ENCODE measurements around the gene PSRC1.
"Not testable (repeated sequence)": the region's sequence is repeated elsewhere in the genome, so short reads cannot be mapped to it uniquely, and the experiment has no call there.

PSRC1 gene

GRCh38 chr1:109295712-109296415 lies 12.9 kb upstream of the PSRC1 start:
- H3K27ac ChIP-seq (ENCODE audit: low read depth, low read length, severe bottlenecking), result no peak overlapping the region
- WGBS, 2 experiments (ENCODE audit: insufficient coverage in 2 of 2), result 81 to 85% methylated on average over 10 to 12 of the region's 12 CpGs

GRCh38 chr1:109294481-109294880 lies 11.5 kb upstream of the PSRC1 start:
- Histone ChIP-seq H3K9me3 (ENCODE audit: control insufficient read depth, low read length) (no peaks in the 10 kb centered on the region), H3K27ac (ENCODE audit: low read depth, low read length, severe bottlenecking) (no peak overlapping the region), H3K4me3 (ENCODE audit: extremely low read depth, insufficient read depth, low read length, poor library complexity, severe bottlenecking) (no peak overlapping the region), H3K4me1 (ENCODE audit: control insufficient read depth, insufficient read depth, low read length, poor library complexity, severe bottlenecking) (peaks cover 18% of the 10 kb centered on the region), H3K36me3 (ENCODE audit: control insufficient read depth, insufficient read depth, low read length) (no peaks in the 10 kb centered on the region)
- WGBS, 2 experiments (ENCODE audit: insufficient coverage in 2 of 2), result 87 to 95% methylated on average over 2 to 3 of the region's 4 CpGs

More at GRCh38 chr1:109295712-109296415, 12.9 kb upstream of the PSRC1 start:
- H3K36me3 ChIP-seq (ENCODE audit: control insufficient read depth, insufficient read depth, low read length), result no peaks in the 10 kb centered on the region
- H3K4me3 ChIP-seq (ENCODE audit: extremely low read depth, insufficient read depth, low read length, poor library complexity, severe bottlenecking), result no peak overlapping the region
- peaks cover 22% of the 10 kb centered on the region for H3K4me1 ChIP-seq (ENCODE audit: control insufficient read depth, insufficient read depth, low read length, poor library complexity, severe bottlenecking)
- H3K9me3 ChIP-seq (ENCODE audit: control insufficient read depth, low read length), result no peaks in the 10 kb centered on the region

GRCh38 chr1:109293026-109293425 lies 10.1 kb upstream of the PSRC1 start:
- no peak overlapping the region for H3K27ac ChIP-seq (ENCODE audit: low read depth, low read length, severe bottlenecking)
- WGBS, 2 experiments (ENCODE audit: insufficient coverage in 2 of 2), result 92 to 100% methylated on average over 1 to 2 of the region's 2 CpGs

GRCh38 chr1:109292364-109292763 lies 9.4 kb upstream of the PSRC1 start:
- Histone ChIP-seq H3K9me3 (ENCODE audit: control insufficient read depth, low read length) (no peaks in the 10 kb centered on the region), H3K4me1 (ENCODE audit: control insufficient read depth, insufficient read depth, low read length, poor library complexity, severe bottlenecking) (no peaks in the 10 kb centered on the region), H3K36me3 (ENCODE audit: control insufficient read depth, insufficient read depth, low read length) (no peaks in the 10 kb centered on the region), H3K27ac (ENCODE audit: low read depth, low read length, severe bottlenecking) (no peak overlapping the region), H3K4me3 (ENCODE audit: extremely low read depth, insufficient read depth, low read length, poor library complexity, severe bottlenecking) (no peak overlapping the region)
- WGBS, 2 experiments (ENCODE audit: insufficient coverage in 2 of 2), result 80 to 83% methylated on average over 3 to 5 of the region's 9 CpGs

More at GRCh38 chr1:109293026-109293425, 10.1 kb upstream of the PSRC1 start:
- H3K4me3 ChIP-seq (ENCODE audit: extremely low read depth, insufficient read depth, low read length, poor library complexity, severe bottlenecking), result no peak overlapping the region
- no peaks in the 10 kb centered on the region for H3K9me3 ChIP-seq (ENCODE audit: control insufficient read depth, low read length)
- H3K4me1 ChIP-seq (ENCODE audit: control insufficient read depth, insufficient read depth, low read length, poor library complexity, severe bottlenecking), result peaks cover 3% of the 10 kb centered on the region
- no peaks in the 10 kb centered on the region for H3K36me3 ChIP-seq (ENCODE audit: control insufficient read depth, insufficient read depth, low read length)

DNA sequence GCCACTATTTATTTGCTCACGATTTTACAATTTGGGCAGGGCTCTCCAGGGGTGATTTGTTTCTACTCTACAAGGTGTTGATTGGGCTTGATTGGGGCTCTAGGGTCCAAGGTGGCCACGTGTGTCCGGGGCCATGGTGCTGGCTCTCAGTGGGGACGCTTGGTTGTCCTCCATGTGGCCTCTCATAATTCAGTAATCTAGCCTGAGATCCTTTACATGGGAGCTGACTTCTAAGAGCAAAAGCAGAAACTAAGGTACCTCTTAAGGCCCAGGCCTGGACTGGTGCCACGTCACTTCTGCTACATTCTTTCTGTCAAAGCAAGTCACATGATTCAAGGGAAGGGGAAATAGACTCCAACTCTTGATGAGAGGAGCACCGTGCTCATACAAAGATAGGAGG lies 8.1 kb upstream of the PSRC1 start:
- WGBS, 2 experiments (ENCODE audit: insufficient coverage in 2 of 2), result 87 to 88% methylated on average over 5 of the region's 6 CpGs

DNA sequence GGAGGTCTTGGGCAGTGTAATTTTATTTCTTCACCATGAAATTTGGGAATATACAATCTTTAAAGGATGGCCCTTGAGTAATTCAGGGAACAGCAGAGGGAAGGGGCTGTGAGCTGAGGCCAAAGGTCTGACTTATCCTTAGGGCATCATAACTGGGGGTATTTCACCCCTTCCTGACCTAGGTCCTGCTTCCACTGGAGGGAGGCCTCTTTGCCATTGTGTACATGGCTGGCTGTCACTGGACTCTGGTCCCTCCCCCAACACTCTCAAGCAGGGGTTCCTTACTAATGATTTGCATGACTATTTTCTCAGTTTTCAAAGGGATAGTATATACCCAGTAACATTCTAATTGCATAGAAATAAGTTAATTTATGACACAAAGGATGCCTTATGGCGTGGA lies 7.2 kb upstream of the PSRC1 start:
- Histone ChIP-seq H3K36me3 (ENCODE audit: control insufficient read depth, insufficient read depth, low read length) (no peaks in the 10 kb centered on the region), H3K4me3 (ENCODE audit: extremely low read depth, insufficient read depth, low read length, poor library complexity, severe bottlenecking) (no peak overlapping the region), H3K9me3 (ENCODE audit: control insufficient read depth, low read length) (no peaks in the 10 kb centered on the region), H3K27ac (ENCODE audit: low read depth, low read length, severe bottlenecking) (no peak overlapping the region), H3K4me1 (ENCODE audit: control insufficient read depth, insufficient read depth, low read length, poor library complexity, severe bottlenecking) (no peaks in the 10 kb centered on the region)
- WGBS, 2 experiments (ENCODE audit: insufficient coverage in 2 of 2), result no CpG with 5 or more reads among the region's 1 CpG

More for the DNA sequence above, 8.1 kb upstream of the PSRC1 start:
- Histone ChIP-seq H3K4me1 (ENCODE audit: control insufficient read depth, insufficient read depth, low read length, poor library complexity, severe bottlenecking) (no peaks in the 10 kb centered on the region), H3K4me3 (ENCODE audit: extremely low read depth, insufficient read depth, low read length, poor library complexity, severe bottlenecking) (no peak overlapping the region), H3K27ac (ENCODE audit: low read depth, low read length, severe bottlenecking) (no peak overlapping the region), H3K36me3 (ENCODE audit: control insufficient read depth, insufficient read depth, low read length) (no peaks in the 10 kb centered on the region), H3K9me3 (ENCODE audit: control insufficient read depth, low read length) (no peaks in the 10 kb centered on the region)

GRCh38 chr1:109286762-109287161 lies 3.8 kb upstream of the PSRC1 start:
- H3K27ac ChIP-seq (ENCODE audit: low read depth, low read length, severe bottlenecking); H3K36me3 ChIP-seq (ENCODE audit: control insufficient read depth, insufficient read depth, low read length); H3K4me1 ChIP-seq (ENCODE audit: control insufficient read depth, insufficient read depth, low read length, poor library complexity, severe bottlenecking); H3K9me3 ChIP-seq (ENCODE audit: control insufficient read depth, low read length); H3K4me3 ChIP-seq (ENCODE audit: extremely low read depth, insufficient read depth, low read length, poor library complexity, severe bottlenecking): not testable (repeated sequence)
- WGBS, 2 experiments (ENCODE audit: insufficient coverage in 2 of 2), result 90% methylated on average over 5 of the region's 5 CpGs; no CpG with 5 or more reads in 1 of the 2 experiments

- H3K36me3 ChIP-seq (ENCODE audit: control insufficient read depth, insufficient read depth, low read length), result peaks cover 28% of the 10 kb centered on the region
- peak overlapping the region; percentile 65 for H3K4me3 ChIP-seq (ENCODE audit: extremely low read depth, insufficient read depth, low read length, poor library complexity, severe bottlenecking)
- 77 to 93% methylated on average over 11 of the region's 17 CpGs for WGBS, 2 experiments (ENCODE audit: insufficient coverage in 2 of 2)
- H3K4me1 ChIP-seq (ENCODE audit: control insufficient read depth, insufficient read depth, low read length, poor library complexity, severe bottlenecking), result peaks cover 9% of the 10 kb centered on the region
- H3K9me3 ChIP-seq (ENCODE audit: control insufficient read depth, low read length), result no peaks in the 10 kb centered on the region
- peak overlapping the region; percentile 69 for H3K27ac ChIP-seq (ENCODE audit: low read depth, low read length, severe bottlenecking)
Observed at GRCh38 chr1:109283748-109284600, 1.0 kb upstream of the PSRC1 start.

DNA sequence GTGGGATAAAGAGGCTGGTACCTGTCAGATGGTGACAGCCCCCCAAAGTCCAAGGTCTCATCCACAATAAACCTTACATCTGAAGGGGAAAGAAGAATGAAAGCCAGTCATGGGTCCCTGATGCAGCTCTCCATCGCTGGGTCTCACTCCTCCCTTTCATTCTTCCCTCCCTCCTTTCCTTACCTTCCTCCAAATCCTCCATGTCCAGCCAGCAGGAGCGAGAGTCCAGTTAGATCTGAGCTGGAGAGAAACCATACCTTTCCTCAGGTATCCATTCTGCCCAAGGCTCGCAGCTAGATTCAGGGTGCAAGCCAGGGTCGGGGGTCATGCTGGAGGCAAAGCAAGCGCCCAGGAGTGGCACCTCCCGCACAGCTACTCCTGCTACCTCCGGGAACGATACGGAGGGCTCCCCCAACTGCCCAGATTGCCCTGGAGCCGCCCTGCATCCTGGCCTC lies 421 bp downstream of the PSRC1 start:
- no peaks in the 10 kb centered on the region for H3K9me3 ChIP-seq (ENCODE audit: control insufficient read depth, low read length)
- H3K27ac ChIP-seq (ENCODE audit: low read depth, low read length, severe bottlenecking), result no peak overlapping the region
- H3K4me1 ChIP-seq (ENCODE audit: control insufficient read depth, insufficient read depth, low read length, poor library complexity, severe bottlenecking), result peaks cover 9% of the 10 kb centered on the region
- peak overlapping the region; percentile 65 for H3K4me3 ChIP-seq (ENCODE audit: extremely low read depth, insufficient read depth, low read length, poor library complexity, severe bottlenecking)
- H3K36me3 ChIP-seq (ENCODE audit: control insufficient read depth, insufficient read depth, low read length), result peaks cover 42% of the 10 kb centered on the region
- 4 to 10% methylated on average over 8 to 10 of the region's 10 CpGs for WGBS, 2 experiments (ENCODE audit: insufficient coverage in 2 of 2)

GRCh38 chr1:109281680-109282496 lies 1.1 kb downstream of the PSRC1 start:
- Histone ChIP-seq H3K4me1 (ENCODE audit: control insufficient read depth, insufficient read depth, low read length, poor library complexity, severe bottlenecking) (peaks cover 12% of the 10 kb centered on the region), H3K27ac (ENCODE audit: low read depth, low read length, severe bottlenecking) (no peak overlapping the region), H3K4me3 (ENCODE audit: extremely low read depth, insufficient read depth, low read length, poor library complexity, severe bottlenecking) (peak overlapping the region; percentile 65), H3K9me3 (ENCODE audit: control insufficient read depth, low read length) (no peaks in the 10 kb centered on the region), H3K36me3 (ENCODE audit: control insufficient read depth, insufficient read depth, low read length) (peaks cover 42% of the 10 kb centered on the region)
- 77 to 87% methylated on average over 22 to 28 of the region's 28 CpGs for WGBS, 2 experiments (ENCODE audit: insufficient coverage in 2 of 2)

Measured in mesodermal cell (in vitro differentiated cells).